HepG2 (cell line): ENCODE data around the gene AURKA. TPM values are rescaled to one million over a fixed set of nuclear protein-coding genes. Genes with fewer than 3 reads are reported as not detected.
A peak's percentile ranks its signal among the peaks of the same experiment; 100 is the strongest.

Source experiments
- CEBPG ChIP-seq: IDR thresholded peaks from 2 replicates; pipeline ENCODE4 v1.6.1; 2016
- DNMT1 ChIP-seq: sonication (generic); formaldehyde crosslinking; IDR thresholded peaks from 2 replicates; pipeline ENCODE4 v1.5.1; 2020; ENCODE audit warnings: mild to moderate bottlenecking, missing genetic modification reagents
- ELF1 ChIP-seq: sonication (generic); formaldehyde crosslinking; IDR thresholded peaks from 2 replicates; pipeline ENCODE4 v1.4.0; 2020; ENCODE audit warnings: missing genetic modification reagents
- GZF1 ChIP-seq: sonication (generic); formaldehyde crosslinking; IDR thresholded peaks from 2 replicates; pipeline ENCODE4 v1.5.1; 2020; ENCODE audit warnings: mild to moderate bottlenecking, missing genetic modification reagents
- HOXD1 ChIP-seq: sonication (generic); formaldehyde crosslinking; IDR thresholded peaks from 2 replicates; pipeline ENCODE4 v1.5.0; 2020; ENCODE audit warnings: missing genetic modification reagents
- JDP2 ChIP-seq: sonication (generic); formaldehyde crosslinking; IDR thresholded peaks from 2 replicates; pipeline ENCODE4 v1.8.1; 2022; ENCODE audit warnings: missing genetic modification reagents, borderline replicate concordance
- NCOR1 ChIP-seq: fragments of 200-600 bp; sonication (generic); IDR thresholded peaks from 2 replicates; pipeline ENCODE4 v1.7.0; 2017; ENCODE audit warnings: antibody characterized with exemption, low read length, borderline replicate concordance
- NFE2L2 ChIP-seq: fragments of 150-350 bp; IDR thresholded peaks from 2 replicates; pipeline ENCODE4 v1.6.1; 2014; ENCODE audit warnings: low read length
- SMC3 ChIP-seq: IDR thresholded peaks from 2 replicates; pipeline ENCODE4 v1.6.1; 2011; ENCODE audit warnings: low read length, improper control_type of control experiment
- SOX6 ChIP-seq, 2 experiments: fragments of 450-650 bp in 1 of 2; sonication (generic) in 1 of 2; formaldehyde crosslinking in 1 of 2; IDR thresholded peaks; 2 replicates each; pipeline versions ENCODE4 v1.4.0 to v1.6.1; 2017 to 2020; ENCODE audit warnings: antibody characterized with exemption in 1 of 2, mild to moderate bottlenecking in 1 of 2, missing genetic modification reagents in 1 of 2
- SP1 ChIP-seq, 2 experiments: fragments of 450-650 bp in 1 of 2; sonication (generic) in 1 of 2; formaldehyde crosslinking in 1 of 2; IDR thresholded peaks; 2 replicates each; pipeline versions ENCODE4 v1.4.0 to v1.6.1; 2016 to 2020; ENCODE audit warnings: missing genetic modification reagents in 1 of 2
- STAG1 ChIP-seq: sonication (generic); formaldehyde crosslinking; IDR thresholded peaks from 2 replicates; pipeline ENCODE4 v1.4.0; 2020; ENCODE audit warnings: missing genetic modification reagents
- TGIF2 ChIP-seq: IDR thresholded peaks from 2 replicates; pipeline ENCODE4 v1.6.1; 2016; ENCODE audit warnings: control low read depth, missing compliant biosample characterization
- ZMYM2 ChIP-seq: sonication (generic); formaldehyde crosslinking; IDR thresholded peaks from 2 replicates; pipeline ENCODE4 v1.8.0; 2022; ENCODE audit warnings: mild to moderate bottlenecking, missing genetic modification reagents
- ZNF253 ChIP-seq: sonication (generic); formaldehyde crosslinking; IDR thresholded peaks from 2 replicates; pipeline ENCODE4 v1.8.0; 2022; ENCODE audit warnings: mild to moderate bottlenecking, missing genetic modification reagents, borderline replicate concordance
- ZNF292 ChIP-seq: sonication (generic); formaldehyde crosslinking; IDR thresholded peaks from 2 replicates; pipeline ENCODE4 v1.8.1; 2022; ENCODE audit warnings: mild to moderate bottlenecking, low read depth, missing genetic modification reagents, borderline replicate concordance
- ZNF331 ChIP-seq: sonication (generic); formaldehyde crosslinking; IDR thresholded peaks from 2 replicates; pipeline ENCODE4 v1.4.0; 2020; ENCODE audit warnings: missing genetic modification reagents
- ZNF362 ChIP-seq: sonication (generic); formaldehyde crosslinking; IDR thresholded peaks from 2 replicates; pipeline ENCODE4 v1.4.0; 2020; ENCODE audit warnings: missing genetic modification reagents, mild to moderate bottlenecking, borderline replicate concordance
- ZNF710 ChIP-seq: sonication (generic); formaldehyde crosslinking; IDR thresholded peaks from 2 replicates; pipeline ENCODE4 v1.5.0; 2020; ENCODE audit warnings: mild to moderate bottlenecking, missing genetic modification reagents, borderline replicate concordance
- ZNF761 ChIP-seq: sonication (generic); formaldehyde crosslinking; conservative IDR thresholded peaks from 2 replicates; pipeline ENCODE4 v1.4.0; 2020; ENCODE audit warnings: mild to moderate bottlenecking, missing genetic modification reagents
- ZNF841 ChIP-seq: sonication (generic); formaldehyde crosslinking; IDR thresholded peaks from 2 replicates; pipeline ENCODE4 v1.8.1; 2023; ENCODE audit warnings: missing genetic modification reagents, borderline replicate concordance
- polyA plus RNA-seq, 8 experiments: library from polyadenylated mRNA; depleted of rRNA in 3 of 8; stranded (reverse) in 7 of 8; unstranded in 1 of 8; fragments of >200 nt; fragmentation: Illumina TruSeq in 4 of 8; extraction: Trizol in 4 of 8; gene quantifications; 2 replicates each; pipeline versions ENCODE4 v1.2.1 to v1.2.3, GENCODE V29; 2011 to 2016; ENCODE audit warnings: low read depth in 4 of 8, missing spikeins in 1 of 8, mixed read lengths in 1 of 8; ENCODE audit not compliant: insufficient read depth in 1 of 8
- total RNA-seq, 5 experiments: library from RNA; depleted of rRNA; stranded (reverse); fragments of >200 nt; fragmentation: Illumina TruSeq; extraction: Trizol; gene quantifications; 2 replicates each; pipeline ENCODE4 v1.2.3, GENCODE V29; 2016; ENCODE audit warnings: low read depth in 1 of 5
- TF ChIP-seq, protein P1 (sequence below): sonication (generic); formaldehyde crosslinking; IDR thresholded peaks from 2 replicates; pipeline ENCODE4 v1.4.0; 2020; ENCODE audit warnings: mild to moderate bottlenecking, missing genetic modification reagents, borderline replicate concordance
- TF ChIP-seq, protein P2 (sequence below): sonication (generic); formaldehyde crosslinking; IDR thresholded peaks from 2 replicates; pipeline ENCODE4 v1.5.0; 2020; ENCODE audit warnings: mild to moderate bottlenecking, missing genetic modification reagents

AURKA gene
- total and polyA plus RNA-seq, 2 of the 13 experiments (the other 11 are each of a cell fraction or from before 2014, with no cell fraction given): 96.4 to 224 TPM

DNA sequence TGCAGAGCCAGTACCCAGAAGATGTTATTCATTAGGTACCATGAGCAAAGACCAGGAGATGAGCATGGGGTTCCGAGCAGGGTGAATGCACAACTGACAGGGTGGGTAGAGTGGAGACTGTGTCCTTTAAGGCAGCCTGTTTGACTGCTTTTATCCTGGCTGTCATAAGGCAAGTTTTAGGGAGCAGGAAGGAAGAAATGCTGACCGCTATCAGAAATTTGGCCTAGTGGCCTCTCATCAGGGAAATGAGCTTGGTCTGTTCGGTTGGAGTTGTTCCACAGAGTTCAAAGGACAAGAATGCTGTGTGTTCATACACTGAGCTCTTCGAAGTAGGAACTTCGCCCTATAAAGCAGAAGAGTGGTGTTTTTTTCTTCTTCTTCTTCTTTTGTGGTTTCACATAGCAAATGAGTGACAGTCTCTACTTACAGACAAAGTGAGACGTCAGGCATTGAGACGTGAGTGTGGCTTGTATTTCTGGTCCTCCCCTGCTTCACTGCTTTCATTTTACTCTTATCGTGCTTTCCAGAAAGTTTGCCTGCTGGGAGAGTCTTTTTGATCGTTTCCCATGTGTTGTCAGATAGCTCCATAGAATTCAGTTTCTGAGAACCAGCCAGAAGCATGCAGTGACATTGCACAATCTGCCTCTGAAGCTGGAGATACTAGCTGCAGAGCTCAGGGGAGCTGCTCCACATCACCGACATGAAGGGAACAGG lies 19.9 kb upstream of the AURKA start, which contains the start of gene CASS4 (continued):
- TF ChIP-seq ZNF710 (CRISPR knock-in tag) (peak; percentile 54; the same call in 1 of the 2 replicates), DNMT1 (0 out of 2 replicates have a peak, but pooled peaks have one; percentile 54), ELF1 (0 out of 2 replicates have a peak, but pooled peaks have one; percentile 8), SP1 (IDR thresholded peaks at IDR 0.05) (no peak), SP1 (CRISPR knock-in tag; IDR thresholded peaks at IDR 0.05) (0 out of 2 replicates have a peak, but pooled peaks have one; percentile 13), STAG1 (CRISPR knock-in tag) (no peak), NCOR1 (peak; percentile 16; the same call in 1 of the 2 replicates), CEBPG (CRISPR knock-in tag) (peak; percentile 97), ZNF292 (CRISPR knock-in tag) (peak; percentile 52; the same call in 1 of the 2 replicates), ZNF331 (CRISPR knock-in tag) (peak; percentile 92), HOXD1 (CRISPR knock-in tag) (no peak), GZF1 (no peak), NFE2L2 (peak; percentile 19; the same call in 1 of the 2 replicates), TGIF2 (CRISPR knock-in tag) (peak; percentile 88; the same call in 1 of the 2 replicates), ZNF253 (CRISPR knock-in tag) (no peak), ZNF841 (CRISPR knock-in tag) (0 out of 2 replicates have a peak, but pooled peaks have one; percentile 41), SMC3 (peak; percentile 36), ZNF362 (CRISPR knock-in tag) (peak; percentile 42; the same call in 1 of the 2 replicates), ZMYM2 (CRISPR knock-in tag) (peak; percentile 36; the same call in 1 of the 2 replicates), ZNF761 (no peak), JDP2 (CRISPR knock-in tag) (no peak), SOX6 (IDR thresholded peaks at IDR 0.05) (no peak), SOX6 (CRISPR knock-in tag; IDR thresholded peaks at IDR 0.05) (peak; percentile 42; the same call in 1 of the 2 replicates)
- TF ChIP-seq, protein P1, sequence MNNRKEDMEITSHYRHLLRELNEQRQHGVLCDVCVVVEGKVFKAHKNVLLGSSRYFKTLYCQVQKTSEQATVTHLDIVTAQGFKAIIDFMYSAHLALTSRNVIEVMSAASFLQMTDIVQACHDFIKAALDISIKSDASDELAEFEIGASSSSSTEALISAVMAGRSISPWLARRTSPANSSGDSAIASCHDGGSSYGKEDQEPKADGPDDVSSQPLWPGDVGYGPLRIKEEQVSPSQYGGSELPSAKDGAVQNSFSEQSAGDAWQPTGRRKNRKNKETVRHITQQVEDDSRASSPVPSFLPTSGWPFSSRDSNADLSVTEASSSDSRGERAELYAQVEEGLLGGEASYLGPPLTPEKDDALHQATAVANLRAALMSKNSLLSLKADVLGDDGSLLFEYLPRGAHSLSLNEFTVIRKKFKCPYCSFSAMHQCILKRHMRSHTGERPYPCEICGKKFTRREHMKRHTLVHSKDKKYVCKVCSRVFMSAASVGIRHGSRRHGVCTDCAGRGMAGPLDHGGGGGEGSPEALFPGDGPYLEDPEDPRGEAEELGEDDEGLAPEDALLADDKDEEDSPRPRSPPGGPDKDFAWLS (CRISPR knock-in tag): no peak
- TF ChIP-seq, protein P2, sequence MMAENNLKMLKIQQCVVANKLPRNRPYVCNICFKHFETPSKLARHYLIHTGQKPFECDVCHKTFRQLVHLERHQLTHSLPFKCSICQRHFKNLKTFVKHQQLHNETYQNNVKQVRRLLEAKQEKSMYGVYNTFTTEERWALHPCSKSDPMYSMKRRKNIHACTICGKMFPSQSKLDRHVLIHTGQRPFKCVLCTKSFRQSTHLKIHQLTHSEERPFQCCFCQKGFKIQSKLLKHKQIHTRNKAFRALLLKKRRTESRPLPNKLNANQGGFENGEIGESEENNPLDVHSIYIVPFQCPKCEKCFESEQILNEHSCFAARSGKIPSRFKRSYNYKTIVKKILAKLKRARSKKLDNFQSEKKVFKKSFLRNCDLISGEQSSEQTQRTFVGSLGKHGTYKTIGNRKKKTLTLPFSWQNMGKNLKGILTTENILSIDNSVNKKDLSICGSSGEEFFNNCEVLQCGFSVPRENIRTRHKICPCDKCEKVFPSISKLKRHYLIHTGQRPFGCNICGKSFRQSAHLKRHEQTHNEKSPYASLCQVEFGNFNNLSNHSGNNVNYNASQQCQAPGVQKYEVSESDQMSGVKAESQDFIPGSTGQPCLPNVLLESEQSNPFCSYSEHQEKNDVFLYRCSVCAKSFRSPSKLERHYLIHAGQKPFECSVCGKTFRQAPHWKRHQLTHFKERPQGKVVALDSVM (CRISPR knock-in tag): 0 out of 2 replicates have a peak, but pooled peaks have one; percentile 3
